HFF-Myc (cell line): ENCODE results near the gene HOXD10.

Source experiments
- DNase-seq: peaks from one replicate; pipeline ENCODE4 v3.0.0-alpha.2; 2011; ENCODE audit warnings: low read depth; ENCODE audit errors: extremely low read depth
- H3K4me3 ChIP-seq: replicated peaks from 2 replicates; pipeline ENCODE4 v1.5.1; 2011; ENCODE audit warnings: low read depth, mild to moderate bottlenecking, control low read depth, low read length
- CTCF ChIP-seq: IDR thresholded peaks from 2 replicates; pipeline ENCODE4 v1.5.1; 2012; ENCODE audit warnings: mild to moderate bottlenecking, low read depth, low read length, control low read depth; ENCODE audit errors: missing control alignments

HOXD10 gene

GRCh38 chr2:176101216-176101830, 15.3 kb upstream of the HOXD10 start:
- no peak for DNase-seq
- no peak overlapping the region for H3K4me3 ChIP-seq
- TF ChIP-seq CTCF = no peak

- no peak for TF ChIP-seq CTCF
- H3K4me3 ChIP-seq = no peak overlapping the region
- DNase-seq = no peak
Observed at GRCh38 chr2:176101842-176102241, 14.7 kb upstream of the HOXD10 start.

GRCh38 chr2:176102309-176102866, 14.2 kb upstream of the HOXD10 start:
- H3K4me3 ChIP-seq = no peak overlapping the region
- DNase-seq = no peak
- no peak for TF ChIP-seq CTCF

DNA sequence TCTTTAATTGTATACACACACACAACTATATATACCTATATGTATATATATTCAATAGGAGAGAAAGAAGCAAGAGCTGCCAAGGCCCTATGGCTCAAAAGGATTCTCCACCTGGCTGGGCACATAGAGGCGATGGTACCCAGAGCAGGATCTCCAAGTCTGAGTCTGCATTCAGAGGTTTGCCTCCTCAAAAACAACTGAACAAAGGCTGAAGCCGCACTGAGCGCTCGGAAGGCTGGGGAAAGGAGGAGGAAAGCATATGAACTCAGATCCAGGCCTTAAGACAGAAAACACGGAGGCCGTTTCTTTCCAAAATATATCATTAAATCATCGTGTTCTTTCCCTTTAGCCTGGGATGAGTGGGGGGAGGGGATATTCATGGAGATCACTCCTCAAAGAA, 13.4 kb upstream of the HOXD10 start:
- no peak for TF ChIP-seq CTCF
- no peak overlapping the region for H3K4me3 ChIP-seq
- no peak for DNase-seq

DNA sequence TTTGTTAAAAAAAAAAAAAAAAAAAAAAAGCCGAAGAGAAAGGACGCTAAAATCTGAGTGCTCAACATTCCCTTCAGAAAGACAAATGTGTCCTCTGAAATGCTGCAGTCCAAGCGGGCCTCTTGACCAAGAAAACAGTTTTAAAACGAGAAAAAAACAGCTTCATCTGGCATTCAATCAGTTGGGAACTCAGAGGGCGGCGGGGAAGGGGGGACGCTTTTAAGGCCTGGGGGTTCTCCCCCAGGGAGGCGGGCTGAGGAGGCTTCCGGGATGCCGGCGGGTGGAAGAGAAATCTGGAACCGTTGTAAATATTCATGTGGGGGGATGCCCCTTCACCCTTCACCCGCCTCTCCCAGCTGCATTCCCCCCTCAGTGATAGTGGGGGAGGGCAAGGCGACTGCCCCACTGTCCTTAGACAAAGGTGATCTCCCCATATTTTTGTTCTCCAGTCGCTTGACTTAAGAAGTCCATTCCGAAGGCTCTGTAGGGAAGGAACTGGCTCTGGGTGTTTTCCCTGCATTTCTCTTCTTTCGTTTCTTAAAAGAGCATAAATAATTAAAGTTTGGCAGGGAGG, 12.7 kb upstream of the HOXD10 start:
- TF ChIP-seq CTCF = no peak
- DNase-seq = no peak
- H3K4me3 ChIP-seq = peak overlapping the region; percentile 44

GRCh38 chr2:176104316-176105077, 12.1 kb upstream of the HOXD10 start:
- no peak for TF ChIP-seq CTCF
- DNase-seq = peak; percentile 45
- peak overlapping the region; percentile 44 for H3K4me3 ChIP-seq
